OCI-LY1 (cell line): ENCODE data around the gene DENND1B.

Experiments
- H2AFZ ChIP-seq: fragments of 200-600 bp; sonication (generic), shearing (Covaris generic); 2 replicates; pipeline ENCODE4 v1.6.0; 2014; ENCODE audit warnings: antibody characterized with exemption, mild to moderate bottlenecking, low read length
- H3F3A ChIP-seq: fragments of 200-600 bp; sonication (generic), shearing (Covaris generic); 2 replicates; pipeline ENCODE4 v1.6.0; 2014; ENCODE audit warnings: mild to moderate bottlenecking, antibody characterized with exemption, low read length, moderate library complexity; ENCODE audit not compliant: insufficient read depth
- H3K27ac ChIP-seq: fragments of 200-600 bp; sonication (generic); 2 replicates; pipeline ENCODE4 v1.5.1; 2014; ENCODE audit warnings: low read length, mixed run types, mild to moderate bottlenecking, low read depth; ENCODE audit not compliant: poor library complexity, severe bottlenecking
- H3K27me3 ChIP-seq: fragments of 200-600 bp; sonication (generic); 2 replicates; pipeline ENCODE4 v1.6.0; 2014; ENCODE audit warnings: antibody characterized with exemption, mild to moderate bottlenecking, low read length, moderate library complexity; ENCODE audit not compliant: insufficient read depth
- H3K36me3 ChIP-seq: fragments of 200-600 bp; sonication (generic); 2 replicates; pipeline ENCODE4 v1.6.1; 2014; ENCODE audit warnings: mild to moderate bottlenecking, antibody characterized with exemption, low read length, moderate library complexity, mixed read lengths; ENCODE audit not compliant: insufficient read depth
- H3K4me1 ChIP-seq: fragments of 200-600 bp; sonication (generic); 2 replicates; pipeline ENCODE4 v1.5.1; 2014; ENCODE audit warnings: mild to moderate bottlenecking, low read length, moderate library complexity; ENCODE audit not compliant: insufficient read depth, severe bottlenecking
- H3K4me2 ChIP-seq: fragments of 200-600 bp; sonication (generic), shearing (Covaris generic); 2 replicates; pipeline ENCODE4 v1.6.1; 2014; ENCODE audit warnings: low read length
- H3K4me3 ChIP-seq: fragments of 200-600 bp; sonication (generic); 2 replicates; pipeline ENCODE4 v1.5.1; 2014; ENCODE audit warnings: low read length, low read depth, mild to moderate bottlenecking, mixed read lengths; ENCODE audit not compliant: poor library complexity, severe bottlenecking
- H3K79me2 ChIP-seq: fragments of 200-600 bp; shearing (Covaris generic); 2 replicates; pipeline ENCODE4 v1.6.1; 2016; ENCODE audit warnings: mixed run types, low read length, mixed read lengths; ENCODE audit not compliant: insufficient read depth
- H3K9ac ChIP-seq: fragments of 200-600 bp; sonication (generic), shearing (Covaris generic); 2 replicates; pipeline ENCODE4 v1.6.1; 2014; ENCODE audit warnings: mild to moderate bottlenecking, low read length, mixed read lengths
- H3K9me2 ChIP-seq: fragments of 200-600 bp; sonication (generic), shearing (Covaris generic); 2 replicates; pipeline ENCODE4 v1.6.1; 2014; ENCODE audit warnings: low read depth, mild to moderate bottlenecking, low read length, mixed read lengths
- H3K9me3 ChIP-seq: fragments of 200-600 bp; shearing (Covaris generic); 2 replicates; pipeline ENCODE4 v1.6.1; 2014; ENCODE audit warnings: low read length, mixed read lengths
- H4K20me1 ChIP-seq: fragments of 200-600 bp; sonication (generic), shearing (Covaris generic); 2 replicates; pipeline ENCODE4 v1.6.0; 2016; ENCODE audit warnings: mild to moderate bottlenecking, low read length; ENCODE audit not compliant: insufficient read depth
- EZH2 ChIP-seq: fragments of 200-600 bp; sonication (generic), shearing (Covaris generic); IDR thresholded peaks from 2 replicates; pipeline ENCODE4 v1.8.0; 2017; ENCODE audit warnings: borderline replicate concordance, mixed run types, mild to moderate bottlenecking, antibody characterized with exemption, low read length, moderate library complexity, mixed read lengths
- TF ChIP-seq, protein P1 (sequence below): fragments of 200-600 bp; sonication (generic), shearing (Covaris generic); IDR thresholded peaks from 2 replicates; pipeline ENCODE4 v1.5.1; 2017; ENCODE audit warnings: mild to moderate bottlenecking, antibody characterized with exemption, low read length, moderate library complexity, mixed read lengths

Gene DENND1B

DNA sequence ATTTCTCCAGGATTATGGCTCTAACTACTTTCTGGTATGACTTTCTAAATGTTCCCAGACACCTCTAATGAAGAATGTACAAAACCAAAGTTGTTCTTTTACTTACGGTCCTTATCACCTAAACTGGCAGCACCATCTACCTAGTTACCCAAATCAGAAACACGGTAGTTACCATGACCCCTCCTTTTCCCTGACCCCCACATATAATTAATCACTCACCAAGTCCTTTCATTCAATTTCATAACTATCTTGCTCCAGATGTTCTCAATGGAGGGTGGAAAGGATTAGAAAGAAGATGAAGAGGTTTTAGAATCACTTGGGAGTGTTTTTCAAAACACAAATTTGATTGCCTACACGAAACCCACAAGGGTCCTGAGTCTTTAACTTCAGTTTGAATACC is 98.0 kb downstream of the DENND1B start:
- H3F3A ChIP-seq = no peaks in the 10 kb centered on the region
- no peaks in the 10 kb centered on the region for H3K36me3 ChIP-seq
- no peak overlapping the region for H3K4me2 ChIP-seq
- no peak overlapping the region for H3K9ac ChIP-seq
- peaks cover 9% of the 10 kb centered on the region; the same call in 1 of the 2 replicates for H3K79me2 ChIP-seq
- TF ChIP-seq, protein P1, sequence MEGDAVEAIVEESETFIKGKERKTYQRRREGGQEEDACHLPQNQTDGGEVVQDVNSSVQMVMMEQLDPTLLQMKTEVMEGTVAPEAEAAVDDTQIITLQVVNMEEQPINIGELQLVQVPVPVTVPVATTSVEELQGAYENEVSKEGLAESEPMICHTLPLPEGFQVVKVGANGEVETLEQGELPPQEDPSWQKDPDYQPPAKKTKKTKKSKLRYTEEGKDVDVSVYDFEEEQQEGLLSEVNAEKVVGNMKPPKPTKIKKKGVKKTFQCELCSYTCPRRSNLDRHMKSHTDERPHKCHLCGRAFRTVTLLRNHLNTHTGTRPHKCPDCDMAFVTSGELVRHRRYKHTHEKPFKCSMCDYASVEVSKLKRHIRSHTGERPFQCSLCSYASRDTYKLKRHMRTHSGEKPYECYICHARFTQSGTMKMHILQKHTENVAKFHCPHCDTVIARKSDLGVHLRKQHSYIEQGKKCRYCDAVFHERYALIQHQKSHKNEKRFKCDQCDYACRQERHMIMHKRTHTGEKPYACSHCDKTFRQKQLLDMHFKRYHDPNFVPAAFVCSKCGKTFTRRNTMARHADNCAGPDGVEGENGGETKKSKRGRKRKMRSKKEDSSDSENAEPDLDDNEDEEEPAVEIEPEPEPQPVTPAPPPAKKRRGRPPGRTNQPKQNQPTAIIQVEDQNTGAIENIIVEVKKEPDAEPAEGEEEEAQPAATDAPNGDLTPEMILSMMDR = no peak
- no peak for TF ChIP-seq EZH2
- no peak overlapping the region for H2AFZ ChIP-seq
- no peaks in the 10 kb centered on the region for H4K20me1 ChIP-seq
- H3K27ac ChIP-seq = no peak overlapping the region
- no peaks in the 10 kb centered on the region for H3K9me3 ChIP-seq
- no peaks in the 10 kb centered on the region for H3K27me3 ChIP-seq
- no peaks in the 10 kb centered on the region for H3K9me2 ChIP-seq
- H3K4me1 ChIP-seq = peaks cover 37% of the 10 kb centered on the region
- H3K4me3 ChIP-seq = no peak overlapping the region

DNA sequence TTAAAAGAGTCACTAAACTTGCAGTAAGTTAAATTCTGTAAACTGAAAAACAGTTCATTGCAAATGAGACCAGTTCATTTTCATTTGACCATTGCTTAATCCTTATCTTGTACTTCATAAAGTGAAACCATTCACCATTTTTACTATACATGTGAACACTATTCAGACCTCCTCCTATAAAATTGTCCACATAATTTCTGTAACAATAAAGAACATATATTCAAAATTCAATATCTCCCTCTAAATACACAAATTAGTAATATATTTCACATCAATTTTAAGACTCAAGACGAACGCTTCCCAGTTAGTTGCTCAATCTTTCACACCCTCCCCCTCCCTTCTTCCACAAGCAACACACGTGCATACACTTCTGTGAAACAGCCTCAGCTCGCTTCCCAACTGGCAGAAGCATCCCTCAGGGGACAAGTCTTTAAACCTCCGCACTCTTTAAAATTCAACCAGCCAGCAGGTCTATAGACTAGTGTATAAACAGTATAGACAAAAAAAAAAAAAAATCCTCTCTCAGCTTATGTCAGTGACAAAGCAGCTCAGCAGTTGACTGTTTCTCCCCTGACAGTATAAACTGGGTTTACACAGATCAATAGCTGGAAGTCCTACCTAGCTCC is 99.6 kb downstream of the DENND1B start:
- H3K9ac ChIP-seq = no peak overlapping the region; the same call in 1 of the 2 replicates
- 0 out of 2 replicates have a peak, but pooled peaks cover 1% of the 10 kb centered on the region for H3K79me2 ChIP-seq
- no peaks in the 10 kb centered on the region for H3K9me2 ChIP-seq
- peaks cover 37% of the 10 kb centered on the region for H3K4me1 ChIP-seq
- no peak overlapping the region for H2AFZ ChIP-seq
- H4K20me1 ChIP-seq = no peaks in the 10 kb centered on the region
- no peaks in the 10 kb centered on the region; the same call in 1 of the 2 replicates for H3F3A ChIP-seq
- peak overlapping the region; percentile 43 for H3K4me2 ChIP-seq
- no peaks in the 10 kb centered on the region for H3K9me3 ChIP-seq
- no peaks in the 10 kb centered on the region for H3K36me3 ChIP-seq
- peak overlapping the region; percentile 38 for H3K4me3 ChIP-seq
- TF ChIP-seq, protein P1 = no peak
- TF ChIP-seq EZH2 = no peak
- H3K27ac ChIP-seq = no peak overlapping the region
- no peaks in the 10 kb centered on the region for H3K27me3 ChIP-seq

DNA sequence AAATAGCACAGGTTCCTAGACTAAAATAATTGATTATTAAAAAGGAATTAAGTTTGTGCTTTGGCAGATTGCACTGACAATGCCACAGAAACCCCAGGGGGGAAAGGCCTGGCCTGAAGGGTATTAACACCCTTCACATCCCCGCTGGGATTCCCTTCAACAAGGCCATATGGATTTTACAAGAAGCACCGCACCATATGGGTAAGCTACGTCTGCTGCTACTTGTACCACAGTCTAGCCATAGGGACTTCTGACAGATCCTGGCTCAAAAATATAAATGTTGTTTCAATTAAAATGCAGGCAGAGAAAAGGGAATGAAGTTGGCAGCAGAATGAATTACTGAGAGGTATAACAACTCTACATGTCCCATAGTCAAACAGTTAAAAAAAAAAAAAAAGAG is 101.0 kb downstream of the DENND1B start:
- H4K20me1 ChIP-seq = no peaks in the 10 kb centered on the region

More for the DNA sequence above, 101.0 kb downstream of the DENND1B start:
- Histone ChIP-seq H3K4me1 (peaks cover 37% of the 10 kb centered on the region), H3K79me2 (no peaks in the 10 kb centered on the region), H3F3A (no peaks in the 10 kb centered on the region; the same call in 1 of the 2 replicates), H3K27ac (no peak overlapping the region), H3K9ac (no peak overlapping the region), H3K4me3 (no peak overlapping the region), H2AFZ (no peak overlapping the region), H3K9me2 (no peaks in the 10 kb centered on the region), H3K36me3 (no peaks in the 10 kb centered on the region), H3K9me3 (no peaks in the 10 kb centered on the region), H3K27me3 (no peaks in the 10 kb centered on the region), H3K4me2 (no peak overlapping the region)
- no peak for TF ChIP-seq EZH2
- TF ChIP-seq, protein P1 = no peak
